Fibroblast of skin of back (primary cell): ENCODE measurements around the gene HSD17B14. TPM values are rescaled to one million over a fixed set of nuclear protein-coding genes. Genes with fewer than 3 reads are reported as not detected.
A peak's percentile ranks its signal among the peaks of the same experiment; 100 is the strongest.
"Not testable (repeated sequence)": the region's sequence is repeated elsewhere in the genome, so short reads cannot be mapped to it uniquely, and the experiment has no call there.

Experiments used
- DNase-seq: peaks from one replicate; pipeline ENCODE4 v3.0.0-alpha.2; 2013
- polyA plus RNA-seq, 2 experiments: library from polyadenylated mRNA; unstranded; fragments of 120-200 nt; gene quantifications; one replicate each; pipeline ENCODE4 v1.2.1, GENCODE V29; 2013; ENCODE audit not compliant: insufficient read length in 2 of 2

The HSD17B14 gene
- polyA plus RNA-seq (2013, experiment 1 of 2; ENCODE audit: insufficient read length), result 5.4 TPM
- polyA plus RNA-seq (2013, experiment 2 of 2; ENCODE audit: insufficient read length), result 8.2 TPM

DNA sequence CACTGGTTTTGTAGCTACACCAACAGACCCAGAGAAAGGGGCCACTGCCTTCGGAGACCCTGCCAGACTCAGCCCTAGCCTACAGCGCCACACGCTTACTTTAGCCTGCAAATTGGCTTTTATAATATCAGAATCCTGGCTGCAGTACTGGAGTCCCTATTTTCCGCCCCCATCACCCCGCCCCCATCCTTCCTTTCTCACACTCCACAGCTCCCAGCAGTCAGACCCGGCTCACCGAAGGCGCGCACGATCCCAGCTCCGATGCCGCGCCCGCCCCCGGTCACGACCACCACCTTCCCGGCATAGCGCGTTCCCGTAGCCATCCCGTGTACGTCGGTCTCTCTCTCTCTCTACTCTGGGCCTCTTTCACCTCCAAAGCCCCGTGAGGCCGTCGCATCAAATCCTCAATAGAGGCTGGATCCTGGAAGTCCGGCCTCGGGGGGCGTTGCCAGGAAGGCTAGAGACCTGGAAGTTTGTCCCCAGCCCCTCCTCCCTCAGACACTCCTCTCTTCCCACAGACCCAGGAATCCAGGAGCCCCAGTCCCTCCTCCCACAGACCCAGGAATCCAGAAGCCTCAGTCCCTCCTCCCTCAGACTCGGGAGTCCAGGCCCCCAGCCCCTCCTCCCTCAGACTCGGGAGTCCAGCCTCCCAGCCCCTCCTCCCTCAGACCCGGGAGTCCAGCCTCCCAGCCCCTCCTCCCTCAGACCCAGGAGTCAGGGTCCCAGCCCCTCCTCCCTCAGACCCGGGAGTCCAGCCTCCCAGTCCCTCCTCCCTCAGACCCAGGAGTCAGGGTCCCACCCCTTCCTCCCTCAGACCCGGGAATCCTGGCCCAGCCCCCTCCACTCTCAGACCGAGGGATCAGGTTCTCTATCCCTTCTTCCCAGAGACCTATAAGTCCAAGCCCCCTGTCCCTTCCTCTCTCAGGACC is at the start of gene HSD17B14:
TSS of gene HSD17B14 (minus strand) at position 403 of the 929 bp plus-strand sequence. CDS start at position 323, 80 bp downstream.
- DNase-seq, result peak; percentile 66

- no peak for DNase-seq
These were observed 47.4 kb upstream of the HSD17B14 start for GRCh38 chr19:48883726-48884125.

GRCh38 chr19:48881741-48882657 is 45.7 kb upstream of the HSD17B14 start:
- DNase-seq, result no peak

DNA sequence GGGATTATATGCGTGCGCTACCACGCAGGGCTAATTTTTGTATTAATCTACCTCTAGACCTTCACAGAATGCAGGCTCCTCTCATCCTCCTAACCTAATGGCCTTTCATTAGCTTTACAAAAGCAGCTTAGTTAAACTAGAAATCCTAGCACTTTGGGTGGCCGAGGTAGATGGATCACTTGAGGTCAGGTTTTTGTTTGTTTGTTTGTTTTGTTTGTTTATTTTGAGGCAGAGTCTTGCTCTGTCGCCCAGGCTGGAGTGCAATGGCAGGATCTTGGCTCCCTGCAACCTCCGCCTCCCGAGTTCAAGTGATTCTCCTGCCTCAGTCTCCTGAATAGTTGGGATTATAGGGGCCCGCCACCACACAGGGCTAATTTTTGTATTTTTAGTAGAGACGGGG is 43.4 kb upstream of the HSD17B14 start:
- not testable (repeated sequence) for DNase-seq

- no peak for DNase-seq
These were observed 42.8 kb upstream of the HSD17B14 start for GRCh38 chr19:48879025-48879637.

DNA sequence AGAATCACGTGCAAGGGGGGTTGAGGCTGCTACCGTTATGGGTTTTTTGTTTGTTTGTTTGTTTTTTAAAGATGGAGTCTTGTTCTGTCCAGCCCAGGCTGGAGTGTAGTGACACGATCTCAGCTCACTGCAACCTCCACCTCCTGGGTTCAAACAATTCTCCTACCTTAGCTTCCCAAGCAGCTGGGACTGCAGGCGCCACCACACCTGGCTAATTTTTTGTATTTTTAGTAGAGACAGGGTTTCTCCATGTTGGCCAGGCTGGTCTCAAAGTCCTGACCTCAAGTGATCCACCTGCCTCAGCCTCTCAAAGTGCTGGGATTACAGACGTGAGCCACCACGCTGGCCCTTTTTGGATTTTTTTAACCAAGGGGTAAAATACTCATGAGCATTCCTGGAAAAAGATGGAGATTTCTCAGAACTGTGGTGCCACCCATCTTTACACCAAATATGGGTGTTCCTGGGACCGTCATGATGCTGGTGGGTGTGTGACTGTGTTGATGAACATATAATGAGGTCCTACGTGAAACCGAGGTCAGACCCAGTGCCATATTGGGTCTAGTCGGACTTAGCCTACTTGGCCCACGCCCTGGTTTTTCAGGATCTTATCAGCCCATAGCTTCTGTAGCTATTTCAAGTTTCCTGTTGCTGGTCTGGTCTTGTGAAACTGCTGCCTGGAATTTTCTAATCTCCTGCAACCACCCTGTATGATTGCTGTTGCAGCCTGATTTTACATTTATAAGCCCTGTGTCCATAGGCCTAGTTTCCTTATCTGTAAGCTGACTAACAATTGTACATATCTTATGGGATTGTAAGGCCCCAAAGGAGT is 42.1 kb upstream of the HSD17B14 start:
- no peak for DNase-seq

GRCh38 chr19:48877855-48878195 is 41.5 kb upstream of the HSD17B14 start:
- no peak for DNase-seq

- DNase-seq, result not testable (repeated sequence)
These were observed 40.0 kb upstream of the HSD17B14 start for GRCh38 chr19:48876043-48876981.

DNA sequence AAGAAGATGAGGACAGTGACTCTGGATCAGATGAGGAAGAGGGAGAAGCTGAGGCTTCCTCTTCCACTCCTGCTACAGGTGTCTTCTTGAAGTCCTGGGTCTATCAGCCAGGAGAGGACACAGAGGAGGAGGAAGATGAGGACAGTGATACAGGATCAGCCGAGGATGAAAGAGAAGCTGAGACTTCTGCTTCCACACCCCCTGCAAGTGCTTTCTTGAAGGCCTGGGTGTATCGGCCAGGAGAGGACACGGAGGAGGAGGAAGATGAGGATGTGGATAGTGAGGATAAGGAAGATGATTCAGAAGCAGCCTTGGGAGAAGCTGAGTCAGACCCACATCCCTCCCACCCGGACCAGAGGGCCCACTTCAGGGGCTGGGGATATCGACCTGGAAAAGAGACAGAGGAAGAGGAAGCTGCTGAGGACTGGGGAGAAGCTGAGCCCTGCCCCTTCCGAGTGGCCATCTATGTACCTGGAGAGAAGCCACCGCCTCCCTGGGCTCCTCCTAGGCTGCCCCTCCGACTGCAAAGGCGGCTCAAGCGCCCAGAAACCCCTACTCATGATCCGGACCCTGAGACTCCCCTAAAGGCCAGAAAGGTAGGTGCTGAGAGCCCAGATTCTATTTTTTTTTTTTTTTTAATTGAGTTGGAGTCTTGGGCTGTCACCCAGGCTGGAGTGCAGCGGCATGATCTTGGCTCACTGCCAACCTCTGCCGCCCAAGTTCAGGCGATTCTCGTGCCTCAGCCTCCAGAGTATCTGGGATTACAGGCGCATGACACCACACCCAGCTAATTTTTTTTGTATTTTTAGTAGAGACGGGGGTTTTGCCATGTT is 38.2 kb upstream of the HSD17B14 start:
- peak; percentile 78 for DNase-seq

- no peak for DNase-seq
These were observed 37.4 kb upstream of the HSD17B14 start for GRCh38 chr19:48873476-48874302.

GRCh38 chr19:48872884-48873475 is 36.7 kb upstream of the HSD17B14 start:
- DNase-seq, result peak; percentile 96

DNA sequence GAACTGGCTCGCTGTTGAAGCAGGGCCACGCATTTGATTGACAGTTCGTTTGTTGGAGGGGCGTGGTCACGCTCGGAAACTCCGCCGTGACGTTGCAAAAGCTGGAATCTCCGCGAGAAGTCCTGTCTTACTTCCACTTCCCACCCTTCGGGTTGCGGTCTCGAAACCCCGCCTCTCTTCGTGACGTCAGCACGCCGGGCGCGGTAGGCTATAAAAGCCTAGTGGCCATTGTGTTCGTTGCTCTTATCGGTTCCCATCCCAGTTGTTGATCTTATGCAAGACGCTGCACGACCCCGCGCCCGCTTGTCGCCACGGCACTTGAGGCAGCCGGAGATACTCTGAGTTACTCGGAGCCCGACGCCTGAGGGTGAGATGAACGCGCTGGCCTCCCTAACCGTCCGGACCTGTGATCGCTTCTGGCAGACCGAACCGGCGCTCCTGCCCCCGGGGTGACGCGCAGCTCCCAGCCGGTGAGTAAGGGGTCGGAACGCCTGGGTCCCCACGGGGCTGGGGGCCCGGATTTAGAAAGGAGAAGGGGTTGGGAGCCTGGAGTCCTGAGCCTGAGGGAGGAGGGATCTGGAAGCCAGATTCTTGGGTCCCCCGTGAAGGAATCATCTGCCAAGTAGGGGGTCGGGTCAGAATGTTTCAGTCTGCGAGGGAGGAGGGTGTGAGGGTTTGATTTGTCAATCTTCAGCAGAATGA is 36.0 kb upstream of the HSD17B14 start, which contains the start of gene PPP1R15A:
TSS of gene PPP1R15A (plus strand) at position 240 of the 702 bp plus-strand sequence. CDS start 813 bp downstream, outside the sequence.
- DNase-seq, result peak; percentile 95

DNA sequence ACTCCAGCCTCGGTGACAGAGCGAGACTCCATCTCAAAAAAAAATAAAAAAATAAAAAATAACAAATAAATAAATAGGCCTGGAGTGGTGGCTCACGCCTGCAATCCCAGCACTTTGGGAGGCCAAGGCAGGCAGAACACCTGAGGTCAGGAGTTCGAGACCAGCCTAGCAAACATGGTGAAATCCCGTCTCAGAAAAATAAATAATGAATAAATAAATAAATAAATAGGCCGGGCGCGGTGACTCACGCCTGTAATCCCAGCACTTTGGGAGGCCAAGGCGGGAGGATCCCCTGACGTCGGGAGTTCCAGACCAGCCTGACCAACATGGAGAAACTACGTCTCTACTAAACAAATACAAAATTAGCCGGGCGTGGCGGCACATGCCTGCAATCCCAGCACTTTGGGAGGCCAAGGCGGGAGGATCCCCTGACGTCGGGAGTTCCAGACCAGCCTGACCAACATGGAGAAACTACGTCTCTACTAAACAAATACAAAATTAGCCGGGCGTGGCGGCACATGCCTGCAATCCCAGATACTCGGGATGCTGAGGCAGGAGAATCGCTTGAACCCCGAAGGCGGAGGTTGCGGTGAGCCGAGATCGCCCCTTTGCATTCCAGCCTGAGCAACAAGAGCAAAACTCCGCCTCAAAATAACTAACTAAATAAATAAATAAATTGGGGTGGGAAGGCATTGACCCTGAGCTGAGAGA is 35.3 kb upstream of the HSD17B14 start:
- not testable (repeated sequence) for DNase-seq

- no peak for DNase-seq
These were observed 33.8 kb upstream of the HSD17B14 start for GRCh38 chr19:48870048-48870447.

GRCh38 chr19:48868114-48868886 is 32.0 kb upstream of the HSD17B14 start, which contains the start of gene PLEKHA4:
Gene PLEKHA4, minus strand, starts transcription at chr19:48868617. Its CDS starts 997 bp downstream, at chr19:48867620.
- DNase-seq, result peak; percentile 51

- no peak for DNase-seq
These were observed 31.4 kb upstream of the HSD17B14 start for GRCh38 chr19:48867746-48868113.
